Measurements from ENCODE around the gene ZNF275. TPM values are rescaled to one million over a fixed set of nuclear protein-coding genes. Genes with fewer than 3 reads are reported as not detected.

ZNF275 gene
- total and polyA plus RNA-seq, 2 of the 4 experiments (the other 2 are of a cell fraction): 6.6 to 9.7 TPM

GRCh38 chrX:153303276-153304262, 30.4 kb upstream of the ZNF275 start:
- Histone ChIP-seq H3K9ac (ENCODE audit: low read depth, low read length) (no peak overlapping the region), H4K91ac (ENCODE audit: insufficient read depth, low read depth, low read length) (no peak overlapping the region), H3K4me3 (ENCODE audit: insufficient read depth, low read depth, low read length) (no peak overlapping the region), H3K27me3 (ENCODE audit: control insufficient read depth, insufficient read depth, low read length) (peaks cover 5% of the 10 kb centered on the region), H3K14ac (replicated peaks; ENCODE audit: low read depth, low read length) (no peak overlapping the region), H3K4me2 (ENCODE audit: low read depth, low read length) (no peak overlapping the region), H3K56ac (ENCODE audit: extremely low read depth, insufficient read depth, low read length) (no peak overlapping the region), H4K5ac (ENCODE audit: low read depth, low read length) (no peak overlapping the region), H3K79me1 (ENCODE audit: low read depth in 1 of 2, low read length in 2 of 2) (no peaks in the 10 kb centered on the region), H2AK9ac (replicated peaks; ENCODE audit: low read depth, low read length, poor library complexity) (no peak overlapping the region), H3K27ac (ENCODE audit: insufficient read depth, low read length) (no peak overlapping the region), H2BK120ac (ENCODE audit: low read depth, low read length) (no peak overlapping the region), H2BK20ac (ENCODE audit: low read depth, low read length) (no peak overlapping the region), H4K8ac (ENCODE audit: low read depth in 2 of 2, low read length in 2 of 2) (no peak overlapping the region), H2BK5ac (ENCODE audit: low read depth, low read length, poor library complexity, severe bottlenecking) (no peak overlapping the region), H2BK15ac (ENCODE audit: low read depth, low read length) (no peak overlapping the region), H4K20me1 (ENCODE audit: insufficient read depth, low read length) (no peaks in the 10 kb centered on the region), H3K4ac (ENCODE audit: low read depth, low read length) (no peak overlapping the region), H2AK5ac (ENCODE audit: low read depth, low read length) (no peak overlapping the region), H3K9me1 (ENCODE audit: insufficient read depth, low read length) (no peaks in the 10 kb centered on the region), H3K18ac (ENCODE audit: low read depth, low read length) (no peak overlapping the region), H2AFZ (replicated peaks; ENCODE audit: low read length, poor library complexity) (no peak overlapping the region), H3K4me1 (ENCODE audit: control insufficient read depth, insufficient read depth, low read length) (no peaks in the 10 kb centered on the region), H3K23ac (ENCODE audit: low read depth, low read length) (no peak overlapping the region), H3K36me3 (ENCODE audit: control insufficient read depth, insufficient read depth, low read length) (no peaks in the 10 kb centered on the region), H3K9me3 (ENCODE audit: control insufficient read depth, insufficient read depth, low read length) (no peaks in the 10 kb centered on the region)
- in situ Hi-C loops (cut with MboI; ENCODE audit: low sequenced_read_pairs) (no loop called here), intact Hi-C loops (cut with micrococcal nuclease) (no loop called here), dilution Hi-C loops (cut with HindIII; ENCODE audit: low sequenced_read_pairs, unreplicated experiment) (no loop called here)
- ChIA-PET POLR2A (ENCODE audit: unreplicated experiment) (no interaction called here), CTCF (no interaction called here)
- BruUV-seq (replicated peaks): no TSS peak
- DNase-seq (no peak), ATAC-seq (ENCODE audit: low read depth) (no peak)
- WGBS, 2 experiments (ENCODE audit: extremely low coverage in 2 of 2, insufficient read length in 1 of 2): 31% methylated on average over 4 of the region's 12 CpGs; no CpG with 5 or more reads in 1 of the 2 experiments
- TF ChIP-seq ELK1 (IDR thresholded peaks at IDR 0.05; ENCODE audit: borderline replicate concordance, low read depth, low read length) (no peak), RAD21 (IDR thresholded peaks at IDR 0.05; ENCODE audit: low read length) (no peak), CHD1 (IDR thresholded peaks at IDR 0.05; ENCODE audit: low read depth, low read length) (no peak), FOS (IDR thresholded peaks at IDR 0.05; ENCODE audit: low read depth, low read length) (no peak), MAZ (IDR thresholded peaks at IDR 0.05; ENCODE audit: borderline replicate concordance, low read depth, low read length) (no peak), NFE2L2 (IDR thresholded peaks at IDR 0.05; ENCODE audit: low read depth, low read length) (no peak), RFX5 (IDR thresholded peaks at IDR 0.05; ENCODE audit: low read depth, low read length) (no peak), USF2 (IDR thresholded peaks at IDR 0.05; ENCODE audit: low read depth, low read length) (no peak), CEBPB (IDR thresholded peaks at IDR 0.05; ENCODE audit: low read depth, low read length) (no peak), MAFK (IDR thresholded peaks at IDR 0.05; ENCODE audit: low read depth, low read length) (no peak), POLR2A (IDR thresholded peaks at IDR 0.05; ENCODE audit: low read depth, low read length) (no peak), SMC3 (IDR thresholded peaks at IDR 0.05; ENCODE audit: low read depth, low read length) (no peak), BHLHE40 (IDR thresholded peaks at IDR 0.05; ENCODE audit: low read depth, low read length) (no peak), RCOR1 (IDR thresholded peaks at IDR 0.05; ENCODE audit: insufficient replicate concordance, low read length) (no peak), CTCF (conservative IDR thresholded peaks at IDR 0.05; ENCODE audit: low read depth, low read length) (no peak)
